Adrenal gland (tissue), 12 donors: Measurements from ENCODE around the gene UPP1. TPM values are rescaled to one million over a fixed set of nuclear protein-coding genes. Genes with fewer than 3 reads are reported as not detected.

Experiments used
- DNase-seq, 7 donors: peaks; one replicate each; pipeline ENCODE4 v3.0.0-alpha.2; 2019 to 2020
- H3K27ac ChIP-seq, 5 donors: fragments of 200-600 bp; sonication (generic) in 4 of 5; 1 replicate in 3 of 5; 2 replicates in 2 of 5; pipeline versions ENCODE4 v1.5.1 to v1.8.0; 2016 to 2020; ENCODE audit warnings: mild to moderate bottlenecking in 1 of 5
- H3K27me3 ChIP-seq: fragments of 200-600 bp; 2 replicates; pipeline ENCODE4 v1.8.0; 2021
- H3K36me3 ChIP-seq, 2 donors: fragments of 200-600 bp; replicated peaks in 1 of 2; 1 replicate in 1 of 2; 2 replicates in 1 of 2; pipeline versions ENCODE4 v1.5.1 to v1.8.0; 2018 to 2022
- H3K4me1 ChIP-seq, 2 donors: fragments of 200-600 bp; replicated peaks in 1 of 2; 1 replicate in 1 of 2; 2 replicates in 1 of 2; pipeline versions ENCODE4 v1.5.1 to v1.8.0; 2018 to 2021
- H3K4me3 ChIP-seq, 4 donors: fragments of 200-600 bp; sonication (generic) in 3 of 4; one replicate each; pipeline ENCODE4 v1.5.1; 2016 to 2018
- H3K9me3 ChIP-seq, 3 donors: fragments of 200-600 bp; sonication (generic) in 1 of 3; replicated peaks in 1 of 3; 1 replicate in 2 of 3; 2 replicates in 1 of 3; pipeline versions ENCODE4 v1.5.1 to v1.8.0; 2016 to 2021
- POLR2A ChIP-seq, 2 donors: fragments of 450-650 bp; IDR thresholded peaks; one replicate each; pipeline ENCODE4 v1.6.1; 2017; ENCODE audit warnings: antibody characterized with exemption in 2 of 2, mild to moderate bottlenecking in 2 of 2, moderate library complexity in 1 of 2
- WGBS, 4 donors: extraction: QIAGEN DNeasy Blood & Tissue Kit in 2 of 4; methylation state at CpG; one replicate each; pipeline versions ENCODE4 v1.1.5 to v1.1.7; 2013 to 2017; 5-methylcytosine and 5-hydroxymethylcytosine counted together
- intact Hi-C, 2 donors: fragments of 100-400 bp; cut with DNase I; formaldehyde crosslinking; loops; one replicate each; pipeline versions ENCODE4 v1.14.1 to v1.15.0; 2022 to 2023
- polyA plus RNA-seq, 3 donors: library from polyadenylated mRNA; stranded (reverse); fragments of 200-250 nt in 2 of 3; fragments of 350-450 nt in 1 of 3; fragmentation: Illumina TruSeq in 1 of 3; extraction: RNeasy Lipid Tissue Mini Kit (QIAGEN cat#74804) in 1 of 3; gene quantifications; one replicate each; pipeline ENCODE4 v1.2.3, GENCODE V29; 2013 to 2014
- total RNA-seq, 9 donors: library from RNA; depleted of rRNA in 4 of 9; stranded (reverse); fragments of >200 nt in 4 of 9; fragments of 120-200 nt in 1 of 9; fragmentation: NEBNext Ultra II Directional in 1 of 9; extraction: Animal tissue kit (Norgen Biotek cat#: 25700) in 1 of 9; gene quantifications; one replicate each; pipeline versions ENCODE4 v1.1.0 to v1.2.4, GENCODE V29; 2013 to 2023
- TF ChIP-seq, protein P1 (sequence below), 6 experiments: fragments of 450-650 bp in 4 of 6; fragments of 200-600 bp in 2 of 6; sonication (generic) in 1 of 6; IDR thresholded peaks; 1 replicate in 5 of 6; 2 replicates in 1 of 6; pipeline versions ENCODE4 v1.5.1 to v1.8.0; 2016 to 2021; ENCODE audit warnings: antibody characterized with exemption in 6 of 6, mild to moderate bottlenecking in 2 of 6, moderate library complexity in 1 of 6
- donor health status: healthy with polysubstance abuse.
- donor health status: Bipolar disorder and iron deficiency.
- donor health status: DM: yes; HTN: yes; CAD: no.
- donor health status: DM: no; HTN: no; CAD: no.
- donor health status: DM: no; HTN: no; CAD: no.
- donor health status: DM: yes; HTN: yes; CAD: no.

Gene UPP1
- total and polyA plus RNA-seq, 12 donors: 6.9 to 132 (median 24.8) TPM

- intact Hi-C loops: no loop called here
- Histone ChIP-seq H3K27ac (peak overlapping the region; percentile 9 to 97 (median 81)), H3K27me3 (no peaks in the 10 kb centered on the region), H3K4me3 (no peak overlapping the region), H3K9me3 (no peaks in the 10 kb centered on the region), H3K4me1 (peaks cover 7 to 36% of the 10 kb centered on the region in 2 donors), H3K36me3 (no peaks in the 10 kb centered on the region)
- peak; percentile 68 to 92 (median 86) for DNase-seq
- 38 to 59% (median 49%) methylated on average over 7 to 9 of the region's 9 CpGs for WGBS, 4 donors
- TF ChIP-seq, protein P1, sequence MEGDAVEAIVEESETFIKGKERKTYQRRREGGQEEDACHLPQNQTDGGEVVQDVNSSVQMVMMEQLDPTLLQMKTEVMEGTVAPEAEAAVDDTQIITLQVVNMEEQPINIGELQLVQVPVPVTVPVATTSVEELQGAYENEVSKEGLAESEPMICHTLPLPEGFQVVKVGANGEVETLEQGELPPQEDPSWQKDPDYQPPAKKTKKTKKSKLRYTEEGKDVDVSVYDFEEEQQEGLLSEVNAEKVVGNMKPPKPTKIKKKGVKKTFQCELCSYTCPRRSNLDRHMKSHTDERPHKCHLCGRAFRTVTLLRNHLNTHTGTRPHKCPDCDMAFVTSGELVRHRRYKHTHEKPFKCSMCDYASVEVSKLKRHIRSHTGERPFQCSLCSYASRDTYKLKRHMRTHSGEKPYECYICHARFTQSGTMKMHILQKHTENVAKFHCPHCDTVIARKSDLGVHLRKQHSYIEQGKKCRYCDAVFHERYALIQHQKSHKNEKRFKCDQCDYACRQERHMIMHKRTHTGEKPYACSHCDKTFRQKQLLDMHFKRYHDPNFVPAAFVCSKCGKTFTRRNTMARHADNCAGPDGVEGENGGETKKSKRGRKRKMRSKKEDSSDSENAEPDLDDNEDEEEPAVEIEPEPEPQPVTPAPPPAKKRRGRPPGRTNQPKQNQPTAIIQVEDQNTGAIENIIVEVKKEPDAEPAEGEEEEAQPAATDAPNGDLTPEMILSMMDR (IDR thresholded peaks at IDR 0.05): peak in 2 of 6 experiments; percentile 22 to 33
- TF ChIP-seq POLR2A (IDR thresholded peaks at IDR 0.05): peak in 1 of 2 donors; percentile 58
Measured at GRCh38 chr7:48084727-48085432, 4.2 kb upstream of the UPP1 start.

GRCh38 chr7:48085433-48085791 lies 3.7 kb upstream of the UPP1 start:
- TF ChIP-seq, protein P1 (IDR thresholded peaks at IDR 0.05): no peak
- TF ChIP-seq POLR2A (IDR thresholded peaks at IDR 0.05): no peak
- peak overlapping the region; percentile 8 to 97 (median 81) for H3K27ac ChIP-seq

GRCh38 chr7:48085942-48086341 lies 3.1 kb upstream of the UPP1 start:
- no peak overlapping the region for H3K4me3 ChIP-seq
- DNase-seq: no peak
- no peaks in the 10 kb centered on the region for H3K9me3 ChIP-seq
- TF ChIP-seq, protein P1 (IDR thresholded peaks at IDR 0.05): no peak
- no peak for TF ChIP-seq POLR2A (IDR thresholded peaks at IDR 0.05)
- H3K27me3 ChIP-seq: no peaks in the 10 kb centered on the region
- intact Hi-C loops: no loop called here
- WGBS, 4 donors: 50 to 65% (median 56%) methylated on average over 1 of the region's 1 CpG
- H3K36me3 ChIP-seq: no peaks in the 10 kb centered on the region
- H3K27ac ChIP-seq: peak overlapping the region in 4 of 5 donors; percentile 71 to 97 (median 82)
- H3K4me1 ChIP-seq: peaks cover 7 to 46% of the 10 kb centered on the region in 2 donors

More at GRCh38 chr7:48085433-48085791, 3.7 kb upstream of the UPP1 start:
- Histone ChIP-seq H3K27me3 (no peaks in the 10 kb centered on the region), H3K4me3 (no peak overlapping the region), H3K4me1 (peaks cover 7 to 41% of the 10 kb centered on the region in 2 donors), H3K36me3 (no peaks in the 10 kb centered on the region), H3K9me3 (no peaks in the 10 kb centered on the region)
- WGBS, 4 donors: 85 to 100% (median 95%) methylated on average over 1 of the region's 1 CpG
- no peak for DNase-seq
- intact Hi-C loops: no loop called here

DNA sequence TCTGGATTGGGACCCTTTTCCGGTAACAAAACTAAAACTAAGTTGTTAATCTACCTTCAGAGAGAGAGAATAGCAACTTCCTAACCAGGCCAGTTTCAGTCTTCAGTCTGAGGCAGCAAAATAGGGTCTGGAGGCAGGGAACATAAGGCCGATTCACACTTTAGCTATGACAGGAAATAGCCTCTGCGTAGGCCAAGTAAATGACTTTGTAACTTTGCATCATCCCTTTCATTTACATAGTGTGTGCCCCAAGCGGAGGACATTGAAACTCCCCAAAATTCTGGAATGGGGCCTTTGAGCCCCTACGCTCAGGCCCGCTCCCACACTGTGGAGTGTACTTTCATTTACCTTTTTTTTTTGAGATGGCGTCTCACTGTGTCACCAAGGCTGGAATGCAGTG lies 1.7 kb upstream of the UPP1 start:
- DNase-seq: peak in 1 of 7 donors; percentile 25
- Histone ChIP-seq H3K4me1 (peaks cover 7 to 53% of the 10 kb centered on the region in 2 donors), H3K27me3 (no peaks in the 10 kb centered on the region), H3K4me3 (no peak overlapping the region), H3K9me3 (no peaks in the 10 kb centered on the region), H3K27ac (peak overlapping the region; percentile 24 to 99 (median 98)), H3K36me3 (peaks cover 0 to 5% of the 10 kb centered on the region in 2 donors)
- TF ChIP-seq, protein P1 (IDR thresholded peaks at IDR 0.05): no peak
- TF ChIP-seq POLR2A (IDR thresholded peaks at IDR 0.05): no peak
- intact Hi-C loops: no loop called here
- 80 to 88% (median 85%) methylated on average over 7 of the region's 7 CpGs for WGBS, 4 donors
